A549 (cell line): ENCODE data around the gene TMEM37.

Source experiments
- CBX2 ChIP-seq: fragments of 200-600 bp; sonication (generic); IDR thresholded peaks from 2 replicates; pipeline ENCODE4 v1.6.1; 2016; ENCODE audit warnings: low read depth, mild to moderate bottlenecking, borderline replicate concordance
- MAX ChIP-seq: IDR thresholded peaks from 2 replicates; pipeline ENCODE4 v1.6.1; 2012
- MAZ ChIP-seq: fragments of 150-350 bp; IDR thresholded peaks from 2 replicates; pipeline ENCODE4 v1.6.1; 2014; ENCODE audit warnings: antibody characterized with exemption, low read depth, low read length, borderline replicate concordance
- MYC ChIP-seq: IDR thresholded peaks from 2 replicates; pipeline ENCODE4 v1.6.1; 2012; ENCODE audit warnings: mild to moderate bottlenecking, inconsistent platforms, low read length, improper control_type of control experiment, borderline replicate concordance
- POLR2A ChIP-seq: IDR thresholded peaks from 2 replicates; pipeline ENCODE4 v1.6.1; 2012; ENCODE audit warnings: mild to moderate bottlenecking, low read length
- REST ChIP-seq: fragments of 200-600 bp; sonication (generic); IDR thresholded peaks from 2 replicates; pipeline ENCODE4 v1.6.1; 2016; ENCODE audit warnings: antibody characterized with exemption, mild to moderate bottlenecking, moderate library complexity
- ZC3H11A ChIP-seq: fragments of 450-650 bp; IDR thresholded peaks from 2 replicates; pipeline ENCODE4 v1.6.1; 2014; ENCODE audit warnings: antibody characterized with exemption, mild to moderate bottlenecking
- TF ChIP-seq, protein P1 (sequence below): fragments of >200 bp; sonication (Bioruptor Twin); formaldehyde crosslinking; IDR thresholded peaks from 3 replicates; pipeline ENCODE4 v1.5.1; 2016
- TF ChIP-seq, protein P2 (sequence below): fragments of 150-350 bp; IDR thresholded peaks from 2 replicates; pipeline ENCODE4 v1.6.1; 2014; ENCODE audit warnings: low read depth, mild to moderate bottlenecking, low read length

DNA sequence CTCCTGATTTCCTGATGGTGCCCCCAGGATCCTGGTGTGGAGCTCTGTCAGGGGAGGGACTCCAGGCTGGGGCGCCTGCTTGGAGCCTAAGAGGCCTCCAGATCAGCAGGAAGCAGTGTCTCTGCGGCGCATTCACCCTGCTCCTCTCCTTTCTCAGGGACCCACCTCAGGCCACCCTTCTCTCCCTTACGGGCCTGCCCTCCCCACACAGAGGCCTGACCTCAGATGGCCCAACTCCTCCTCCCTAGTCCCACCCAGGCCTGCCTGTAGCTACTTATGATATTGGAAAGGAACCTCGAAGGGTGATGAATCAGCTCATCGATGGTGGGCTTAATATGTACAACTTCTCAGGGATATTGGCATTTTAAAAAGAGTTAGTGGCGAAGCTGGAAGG lies 10.6 kb downstream of the TMEM37 start:
- TF ChIP-seq, protein P1, sequence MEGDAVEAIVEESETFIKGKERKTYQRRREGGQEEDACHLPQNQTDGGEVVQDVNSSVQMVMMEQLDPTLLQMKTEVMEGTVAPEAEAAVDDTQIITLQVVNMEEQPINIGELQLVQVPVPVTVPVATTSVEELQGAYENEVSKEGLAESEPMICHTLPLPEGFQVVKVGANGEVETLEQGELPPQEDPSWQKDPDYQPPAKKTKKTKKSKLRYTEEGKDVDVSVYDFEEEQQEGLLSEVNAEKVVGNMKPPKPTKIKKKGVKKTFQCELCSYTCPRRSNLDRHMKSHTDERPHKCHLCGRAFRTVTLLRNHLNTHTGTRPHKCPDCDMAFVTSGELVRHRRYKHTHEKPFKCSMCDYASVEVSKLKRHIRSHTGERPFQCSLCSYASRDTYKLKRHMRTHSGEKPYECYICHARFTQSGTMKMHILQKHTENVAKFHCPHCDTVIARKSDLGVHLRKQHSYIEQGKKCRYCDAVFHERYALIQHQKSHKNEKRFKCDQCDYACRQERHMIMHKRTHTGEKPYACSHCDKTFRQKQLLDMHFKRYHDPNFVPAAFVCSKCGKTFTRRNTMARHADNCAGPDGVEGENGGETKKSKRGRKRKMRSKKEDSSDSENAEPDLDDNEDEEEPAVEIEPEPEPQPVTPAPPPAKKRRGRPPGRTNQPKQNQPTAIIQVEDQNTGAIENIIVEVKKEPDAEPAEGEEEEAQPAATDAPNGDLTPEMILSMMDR = no peak
- TF ChIP-seq MAX (no peak), REST (no peak), MAZ (no peak), MYC (no peak), POLR2A (no peak), ZC3H11A (no peak), CBX2 (no peak)
- TF ChIP-seq, protein P2, sequence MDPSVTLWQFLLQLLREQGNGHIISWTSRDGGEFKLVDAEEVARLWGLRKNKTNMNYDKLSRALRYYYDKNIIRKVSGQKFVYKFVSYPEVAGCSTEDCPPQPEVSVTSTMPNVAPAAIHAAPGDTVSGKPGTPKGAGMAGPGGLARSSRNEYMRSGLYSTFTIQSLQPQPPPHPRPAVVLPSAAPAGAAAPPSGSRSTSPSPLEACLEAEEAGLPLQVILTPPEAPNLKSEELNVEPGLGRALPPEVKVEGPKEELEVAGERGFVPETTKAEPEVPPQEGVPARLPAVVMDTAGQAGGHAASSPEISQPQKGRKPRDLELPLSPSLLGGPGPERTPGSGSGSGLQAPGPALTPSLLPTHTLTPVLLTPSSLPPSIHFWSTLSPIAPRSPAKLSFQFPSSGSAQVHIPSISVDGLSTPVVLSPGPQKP = no peak
